Measurements from ENCODE around the gene NCAPH2.

Gene NCAPH2

DNA sequence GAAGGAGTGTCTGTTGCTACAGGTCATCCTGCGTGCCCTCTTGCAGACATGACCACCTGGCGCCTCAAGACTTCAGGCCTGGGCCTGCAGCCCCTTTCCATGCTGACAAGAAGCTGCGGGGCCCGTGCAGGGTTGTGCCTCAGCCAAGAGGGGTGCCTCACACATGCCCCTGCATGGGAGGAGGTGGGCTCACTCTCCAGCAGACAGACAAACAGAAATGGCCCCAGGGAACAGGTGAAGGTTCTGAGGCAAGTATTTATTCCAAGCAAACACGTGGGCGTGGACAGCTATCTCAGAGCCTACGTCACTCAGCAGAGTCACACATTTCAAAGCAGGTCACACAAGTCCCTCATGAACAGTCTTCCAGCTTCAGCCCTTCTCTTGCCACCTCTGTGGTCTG, 60.6 kb downstream of the NCAPH2 start:
- ATAC-seq = no peak
- TF ChIP-seq SNAI2 (CRISPR knock-in tag; IDR thresholded peaks at IDR 0.05) = no peak
- no peak for TF ChIP-seq GLIS3 (CRISPR knock-in tag; IDR thresholded peaks at IDR 0.05)
- TF ChIP-seq ZC3H10 (CRISPR knock-in tag; IDR thresholded peaks at IDR 0.05) = no peak
- no peak for TF ChIP-seq ARNTL (CRISPR knock-in tag; IDR thresholded peaks at IDR 0.05; ENCODE audit: borderline replicate concordance, low read depth)
- TF ChIP-seq, protein P1, sequence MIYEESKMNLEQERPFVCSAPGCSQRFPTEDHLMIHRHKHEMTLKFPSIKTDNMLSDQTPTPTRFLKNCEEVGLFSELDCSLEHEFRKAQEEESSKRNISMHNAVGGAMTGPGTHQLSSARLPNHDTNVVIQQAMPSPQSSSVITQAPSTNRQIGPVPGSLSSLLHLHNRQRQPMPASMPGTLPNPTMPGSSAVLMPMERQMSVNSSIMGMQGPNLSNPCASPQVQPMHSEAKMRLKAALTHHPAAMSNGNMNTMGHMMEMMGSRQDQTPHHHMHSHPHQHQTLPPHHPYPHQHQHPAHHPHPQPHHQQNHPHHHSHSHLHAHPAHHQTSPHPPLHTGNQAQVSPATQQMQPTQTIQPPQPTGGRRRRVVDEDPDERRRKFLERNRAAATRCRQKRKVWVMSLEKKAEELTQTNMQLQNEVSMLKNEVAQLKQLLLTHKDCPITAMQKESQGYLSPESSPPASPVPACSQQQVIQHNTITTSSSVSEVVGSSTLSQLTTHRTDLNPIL (CRISPR knock-in tag; IDR thresholded peaks at IDR 0.05; ENCODE audit: low read depth) = no peak
- TF ChIP-seq ZNF70 (CRISPR knock-in tag; IDR thresholded peaks at IDR 0.05) = no peak
- TF ChIP-seq, protein P2, sequence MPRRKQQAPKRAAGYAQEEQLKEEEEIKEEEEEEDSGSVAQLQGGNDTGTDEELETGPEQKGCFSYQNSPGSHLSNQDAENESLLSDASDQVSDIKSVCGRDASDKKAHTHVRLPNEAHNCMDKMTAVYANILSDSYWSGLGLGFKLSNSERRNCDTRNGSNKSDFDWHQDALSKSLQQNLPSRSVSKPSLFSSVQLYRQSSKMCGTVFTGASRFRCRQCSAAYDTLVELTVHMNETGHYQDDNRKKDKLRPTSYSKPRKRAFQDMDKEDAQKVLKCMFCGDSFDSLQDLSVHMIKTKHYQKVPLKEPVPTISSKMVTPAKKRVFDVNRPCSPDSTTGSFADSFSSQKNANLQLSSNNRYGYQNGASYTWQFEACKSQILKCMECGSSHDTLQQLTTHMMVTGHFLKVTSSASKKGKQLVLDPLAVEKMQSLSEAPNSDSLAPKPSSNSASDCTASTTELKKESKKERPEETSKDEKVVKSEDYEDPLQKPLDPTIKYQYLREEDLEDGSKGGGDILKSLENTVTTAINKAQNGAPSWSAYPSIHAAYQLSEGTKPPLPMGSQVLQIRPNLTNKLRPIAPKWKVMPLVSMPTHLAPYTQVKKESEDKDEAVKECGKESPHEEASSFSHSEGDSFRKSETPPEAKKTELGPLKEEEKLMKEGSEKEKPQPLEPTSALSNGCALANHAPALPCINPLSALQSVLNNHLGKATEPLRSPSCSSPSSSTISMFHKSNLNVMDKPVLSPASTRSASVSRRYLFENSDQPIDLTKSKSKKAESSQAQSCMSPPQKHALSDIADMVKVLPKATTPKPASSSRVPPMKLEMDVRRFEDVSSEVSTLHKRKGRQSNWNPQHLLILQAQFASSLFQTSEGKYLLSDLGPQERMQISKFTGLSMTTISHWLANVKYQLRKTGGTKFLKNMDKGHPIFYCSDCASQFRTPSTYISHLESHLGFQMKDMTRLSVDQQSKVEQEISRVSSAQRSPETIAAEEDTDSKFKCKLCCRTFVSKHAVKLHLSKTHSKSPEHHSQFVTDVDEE (CRISPR knock-in tag; IDR thresholded peaks at IDR 0.05) = no peak
- no peak for TF ChIP-seq ZFP3 (CRISPR knock-in tag; IDR thresholded peaks at IDR 0.05)

DNA sequence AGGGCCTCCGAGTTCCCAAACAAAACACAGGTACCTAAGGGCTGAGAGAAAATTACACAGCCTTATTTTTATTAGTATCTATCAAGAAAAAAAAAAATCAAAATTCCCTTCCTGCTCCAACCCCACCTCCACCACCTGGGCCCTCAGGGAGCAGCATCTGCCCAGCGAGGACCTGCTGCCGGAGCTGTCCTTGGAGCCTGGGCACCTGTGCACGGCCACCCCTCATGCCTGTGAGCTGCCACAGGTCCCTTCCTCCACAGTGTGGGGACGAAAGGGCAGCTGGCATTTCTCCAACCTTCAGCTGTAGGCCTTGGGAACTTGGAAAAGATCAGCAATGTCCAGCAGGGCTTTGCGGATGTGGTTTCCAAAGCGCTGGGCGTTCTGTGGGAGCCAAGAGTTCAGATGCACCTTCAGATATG, 61.0 kb downstream of the NCAPH2 start:
- no peak for TF ChIP-seq CSDC2 (CRISPR knock-in tag; IDR thresholded peaks at IDR 0.05)
- no peak for TF ChIP-seq ZFP30 (CRISPR knock-in tag; IDR thresholded peaks at IDR 0.05)
- no peak for TF ChIP-seq TOX (CRISPR knock-in tag; IDR thresholded peaks at IDR 0.05; ENCODE audit: borderline replicate concordance)
- no peak for TF ChIP-seq ISL1 (CRISPR knock-in tag; IDR thresholded peaks at IDR 0.05)
- no peak for TF ChIP-seq BACH2 (CRISPR knock-in tag; IDR thresholded peaks at IDR 0.05; ENCODE audit: borderline replicate concordance)
- TF ChIP-seq ZC3H10 (CRISPR knock-in tag; IDR thresholded peaks at IDR 0.05) = no peak
- no peak for TF ChIP-seq ZNF565 (CRISPR knock-in tag; conservative IDR thresholded peaks at IDR 0.05; ENCODE audit: low read depth)
- TF ChIP-seq, protein P1 (CRISPR knock-in tag; IDR thresholded peaks at IDR 0.05; ENCODE audit: low read depth) = no peak
- ATAC-seq = no peak

DNA sequence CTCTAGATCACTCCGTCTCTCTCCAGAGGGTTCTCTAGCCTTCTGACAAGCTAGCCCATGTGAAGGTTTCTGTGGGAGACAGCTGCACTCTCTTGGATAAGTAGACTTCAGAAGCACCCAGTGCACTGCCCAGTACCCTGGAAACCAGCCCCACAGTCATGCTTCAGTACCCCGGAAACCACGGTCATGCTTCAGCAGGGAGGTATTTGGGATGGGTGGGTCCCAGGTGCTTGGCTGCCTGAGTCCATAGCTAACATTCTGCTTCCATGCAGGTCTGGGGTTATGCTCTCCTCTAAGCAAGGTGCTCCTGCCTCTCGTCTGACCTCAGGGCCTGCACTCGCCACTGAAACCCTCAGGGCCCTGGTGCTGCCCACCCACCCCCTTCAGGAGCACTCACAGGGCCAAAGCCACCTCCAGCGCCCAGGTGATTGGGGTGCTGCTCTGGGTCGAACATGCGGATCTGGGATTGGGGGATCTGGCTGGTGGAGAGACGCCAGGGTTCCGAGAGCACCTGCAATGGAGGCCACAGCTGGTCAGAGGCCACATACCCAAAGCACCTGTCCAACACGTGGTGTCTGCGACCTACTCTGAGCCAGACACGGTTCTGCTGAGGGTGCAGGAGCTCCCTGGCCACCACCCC, 62.0 kb downstream of the NCAPH2 start:
- TF ChIP-seq ZNF565 (CRISPR knock-in tag; conservative IDR thresholded peaks at IDR 0.05; ENCODE audit: low read depth) (no peak), OSR1 (CRISPR knock-in tag; IDR thresholded peaks at IDR 0.05) (no peak), GLIS3 (CRISPR knock-in tag; IDR thresholded peaks at IDR 0.05) (no peak), CSDC2 (CRISPR knock-in tag; IDR thresholded peaks at IDR 0.05) (no peak), ZNF70 (CRISPR knock-in tag; IDR thresholded peaks at IDR 0.05) (no peak), SNAI2 (CRISPR knock-in tag; IDR thresholded peaks at IDR 0.05) (no peak), ISL1 (CRISPR knock-in tag; IDR thresholded peaks at IDR 0.05) (no peak)
- ATAC-seq = no peak

DNA sequence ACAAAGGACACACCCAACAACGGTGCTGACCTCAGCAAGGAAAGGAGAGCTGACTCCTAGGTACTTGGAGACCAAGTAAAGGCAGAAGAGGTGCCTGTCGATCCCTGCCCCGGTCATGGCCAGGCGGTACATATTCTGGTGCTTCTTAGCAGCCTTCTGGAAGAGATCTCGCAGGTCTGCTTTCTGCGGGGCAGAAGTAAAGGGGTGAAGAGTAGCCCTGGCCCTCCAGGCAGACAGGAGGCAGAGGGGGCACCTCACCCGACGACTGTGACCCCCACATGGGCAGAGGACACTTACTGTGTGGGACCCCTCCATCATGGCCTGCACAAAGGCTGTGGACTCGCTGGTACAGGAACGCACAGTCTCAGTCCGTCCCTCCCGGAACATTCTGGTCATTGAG, 62.8 kb downstream of the NCAPH2 start:
- TF ChIP-seq PPARA (CRISPR knock-in tag; IDR thresholded peaks at IDR 0.05; ENCODE audit: borderline replicate concordance) (no peak), CSDC2 (CRISPR knock-in tag; IDR thresholded peaks at IDR 0.05) (no peak)
- no peak for ATAC-seq

DNA sequence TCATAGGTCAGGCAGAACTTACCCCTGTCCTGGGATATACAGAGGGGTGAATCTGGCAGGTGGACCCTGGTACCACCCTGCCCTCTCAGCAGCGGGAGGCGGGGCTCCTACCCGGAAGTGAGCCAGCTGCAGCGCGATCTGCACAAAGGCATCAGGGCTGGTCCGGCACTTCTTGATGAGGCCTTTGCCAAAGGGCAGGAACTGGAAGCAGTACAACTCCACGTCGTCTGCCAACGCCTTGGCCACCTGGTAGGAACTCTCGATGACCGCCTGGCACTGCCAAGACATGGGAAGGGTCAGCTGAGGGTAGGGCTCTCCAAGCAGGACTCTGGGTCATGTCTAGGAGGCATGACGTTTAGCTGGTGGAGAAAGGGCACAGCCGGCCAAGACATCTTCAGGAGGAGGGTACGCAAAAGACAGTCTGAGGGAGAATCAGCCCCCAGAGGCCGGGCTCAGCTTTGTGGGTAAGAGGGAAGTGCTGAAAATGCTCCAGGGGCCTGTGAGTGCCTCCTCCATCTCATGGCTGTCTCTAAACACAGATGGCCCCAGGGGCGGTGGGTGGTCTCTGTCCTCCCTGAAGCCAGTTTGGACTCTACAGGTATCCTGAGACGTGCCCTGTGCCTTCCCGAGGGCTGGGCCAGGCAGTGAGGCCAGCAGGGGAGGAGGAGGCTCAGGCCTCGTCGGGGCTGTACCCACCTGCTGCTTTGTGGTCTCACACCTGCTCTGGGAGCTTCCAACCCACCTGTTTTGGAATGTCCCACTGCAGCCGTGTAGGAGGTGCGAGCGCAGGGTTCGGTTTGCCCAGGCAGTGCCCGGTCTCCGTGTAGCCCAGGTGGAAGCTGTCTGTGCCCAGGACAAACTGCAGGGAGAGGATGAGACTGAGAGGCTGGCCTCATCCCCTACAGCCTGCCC, 63.5 kb downstream of the NCAPH2 start:
- no peak for ATAC-seq
- no peak for TF ChIP-seq ESRRG (CRISPR knock-in tag; IDR thresholded peaks at IDR 0.05)
- no peak for TF ChIP-seq RARB (CRISPR knock-in tag; IDR thresholded peaks at IDR 0.05)
- TF ChIP-seq BACH2 (CRISPR knock-in tag; IDR thresholded peaks at IDR 0.05; ENCODE audit: borderline replicate concordance) = no peak
- no peak for TF ChIP-seq ZNF70 (CRISPR knock-in tag; IDR thresholded peaks at IDR 0.05)
- TF ChIP-seq ZNF8 (CRISPR knock-in tag; IDR thresholded peaks at IDR 0.05) = no peak
- TF ChIP-seq ZNF565 (CRISPR knock-in tag; conservative IDR thresholded peaks at IDR 0.05; ENCODE audit: low read depth) = no peak
- no peak for TF ChIP-seq OSR1 (CRISPR knock-in tag; IDR thresholded peaks at IDR 0.05)
- no peak for TF ChIP-seq GLIS3 (CRISPR knock-in tag; IDR thresholded peaks at IDR 0.05)
- TF ChIP-seq, protein P3, sequence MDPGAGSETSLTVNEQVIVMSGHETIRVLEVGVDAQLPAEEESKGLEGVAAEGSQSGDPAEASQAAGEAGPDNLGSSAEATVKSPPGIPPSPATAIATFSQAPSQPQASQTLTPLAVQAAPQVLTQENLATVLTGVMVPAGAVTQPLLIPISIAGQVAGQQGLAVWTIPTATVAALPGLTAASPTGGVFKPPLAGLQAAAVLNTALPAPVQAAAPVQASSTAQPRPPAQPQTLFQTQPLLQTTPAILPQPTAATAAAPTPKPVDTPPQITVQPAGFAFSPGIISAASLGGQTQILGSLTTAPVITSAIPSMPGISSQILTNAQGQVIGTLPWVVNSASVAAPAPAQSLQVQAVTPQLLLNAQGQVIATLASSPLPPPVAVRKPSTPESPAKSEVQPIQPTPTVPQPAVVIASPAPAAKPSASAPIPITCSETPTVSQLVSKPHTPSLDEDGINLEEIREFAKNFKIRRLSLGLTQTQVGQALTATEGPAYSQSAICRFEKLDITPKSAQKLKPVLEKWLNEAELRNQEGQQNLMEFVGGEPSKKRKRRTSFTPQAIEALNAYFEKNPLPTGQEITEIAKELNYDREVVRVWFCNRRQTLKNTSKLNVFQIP (CRISPR knock-in tag; IDR thresholded peaks at IDR 0.05; ENCODE audit: borderline replicate concordance, low read depth) = no peak
- TF ChIP-seq ZFP3 (CRISPR knock-in tag; IDR thresholded peaks at IDR 0.05) = no peak
- no peak for TF ChIP-seq ARNTL (CRISPR knock-in tag; IDR thresholded peaks at IDR 0.05; ENCODE audit: borderline replicate concordance, low read depth)
- no peak for TF ChIP-seq SNAI2 (CRISPR knock-in tag; IDR thresholded peaks at IDR 0.05)
- TF ChIP-seq PPARA (CRISPR knock-in tag; IDR thresholded peaks at IDR 0.05; ENCODE audit: borderline replicate concordance) = no peak
- TF ChIP-seq, protein P1 (CRISPR knock-in tag; IDR thresholded peaks at IDR 0.05; ENCODE audit: low read depth) = no peak
- no peak for TF ChIP-seq CSDC2 (CRISPR knock-in tag; IDR thresholded peaks at IDR 0.05)
- TF ChIP-seq, protein P4, sequence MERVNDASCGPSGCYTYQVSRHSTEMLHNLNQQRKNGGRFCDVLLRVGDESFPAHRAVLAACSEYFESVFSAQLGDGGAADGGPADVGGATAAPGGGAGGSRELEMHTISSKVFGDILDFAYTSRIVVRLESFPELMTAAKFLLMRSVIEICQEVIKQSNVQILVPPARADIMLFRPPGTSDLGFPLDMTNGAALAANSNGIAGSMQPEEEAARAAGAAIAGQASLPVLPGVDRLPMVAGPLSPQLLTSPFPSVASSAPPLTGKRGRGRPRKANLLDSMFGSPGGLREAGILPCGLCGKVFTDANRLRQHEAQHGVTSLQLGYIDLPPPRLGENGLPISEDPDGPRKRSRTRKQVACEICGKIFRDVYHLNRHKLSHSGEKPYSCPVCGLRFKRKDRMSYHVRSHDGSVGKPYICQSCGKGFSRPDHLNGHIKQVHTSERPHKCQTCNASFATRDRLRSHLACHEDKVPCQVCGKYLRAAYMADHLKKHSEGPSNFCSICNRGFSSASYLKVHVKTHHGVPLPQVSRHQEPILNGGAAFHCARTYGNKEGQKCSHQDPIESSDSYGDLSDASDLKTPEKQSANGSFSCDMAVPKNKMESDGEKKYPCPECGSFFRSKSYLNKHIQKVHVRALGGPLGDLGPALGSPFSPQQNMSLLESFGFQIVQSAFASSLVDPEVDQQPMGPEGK (CRISPR knock-in tag; IDR thresholded peaks at IDR 0.05; ENCODE audit: borderline replicate concordance) = no peak

All from SK-N-SH treated with all-trans-retinoic acid at 6 μM for 48 hours (cell line).